Endothelial cell of umbilical vein (primary cell): ENCODE results near the gene HIP1. TPM values are rescaled to one million over a fixed set of nuclear protein-coding genes. Genes with fewer than 3 reads are reported as not detected.

Experiments
- BruUV-seq: library from RNA; stranded (reverse); fragments of 400-500 nt; replicated peaks from 2 replicates; lab custom pipeline; 2021; lab: Mats Ljungman, UMichigan
- CTCF ChIA-PET: fragments of 300-600, 350-600 bp; sonication (Branson Sonifier 250); formaldehyde crosslinking; loops from one replicate; lab custom pipeline; 2021; ENCODE audit warnings: antibody characterized with exemption, inconsistent platforms; lab: Charles Lee
- POLR2A ChIA-PET: fragments of 300-600, 350-600 bp; sonication (Branson Sonifier 250); formaldehyde crosslinking; loops from one replicate; lab custom pipeline; 2021; ENCODE audit warnings: antibody characterized with exemption, inconsistent platforms; lab: Charles Lee
- DNase-seq: peaks from one replicate; pipeline ENCODE4 v3.0.0-alpha.2; 2011; ENCODE audit warnings: low read depth, low spot score
- FAIRE-seq: peaks from 2 replicates; lab custom pipeline; 2011; peaks lifted over from hg19 to GRCh38; lab: Jason Lieb, UNC
- H2AFZ ChIP-seq: 2 replicates; pipeline ENCODE4 v1.6.0; 2012; ENCODE audit warnings: low read depth, low read length, control low read depth, inconsistent platforms
- H3K27ac ChIP-seq: 2 replicates; pipeline ENCODE4 v1.5.1; 2011; ENCODE audit warnings: low read depth, mild to moderate bottlenecking, control low read depth, low read length, moderate library complexity; ENCODE audit not compliant: insufficient read depth
- H3K27me3 ChIP-seq, 2 experiments: 2 replicates each; pipeline versions ENCODE4 v1.6.0 to v1.6.1; 2011; ENCODE audit warnings: low read length in 2 of 2, mixed read lengths in 1 of 2; ENCODE audit not compliant: control insufficient read depth in 2 of 2, insufficient read depth in 2 of 2
- H3K36me3 ChIP-seq, 2 experiments: 2 replicates in 1 of 2; 3 replicates in 1 of 2; pipeline ENCODE4 v1.5.1; 2011; ENCODE audit warnings: low read length in 2 of 2, mild to moderate bottlenecking in 1 of 2, moderate library complexity in 1 of 2; ENCODE audit not compliant: control insufficient read depth in 2 of 2, insufficient read depth in 2 of 2; ENCODE audit errors: extremely low read depth in 1 of 2
- H3K4me1 ChIP-seq: 3 replicates; pipeline ENCODE4 v1.5.1; 2011; ENCODE audit warnings: mild to moderate bottlenecking, low read length; ENCODE audit not compliant: control insufficient read depth, insufficient read depth; ENCODE audit errors: extremely low read depth
- H3K4me2 ChIP-seq: 2 replicates; pipeline ENCODE4 v1.6.1; 2011; ENCODE audit warnings: low read length, control low read depth, mixed read lengths; ENCODE audit not compliant: insufficient read depth
- H3K4me3 ChIP-seq, 3 experiments: fragments of 200-600 bp in 1 of 3; sonication (generic), shearing (Covaris generic) in 1 of 3; replicated peaks in 1 of 3; 2 replicates each; pipeline ENCODE4 v1.5.1; 2011 to 2016; ENCODE audit warnings: control low read depth in 3 of 3, low read length in 3 of 3, mild to moderate bottlenecking in 2 of 3, inconsistent platforms in 1 of 3, low read depth in 1 of 3, moderate library complexity in 1 of 3; ENCODE audit not compliant: insufficient read depth in 1 of 3
- H3K79me2 ChIP-seq: 2 replicates; pipeline ENCODE4 v1.6.0; 2012; ENCODE audit warnings: low read length, inconsistent platforms; ENCODE audit not compliant: control insufficient read depth, insufficient read depth
- H3K9ac ChIP-seq: replicated peaks from 2 replicates; pipeline ENCODE3; 2011; ENCODE audit warnings: low read length, control low read depth; ENCODE audit not compliant: insufficient read depth; ENCODE audit errors: extremely low read depth
- H3K9me1 ChIP-seq: replicated peaks from 3 replicates; pipeline ENCODE4 v1.6.0; 2011; ENCODE audit warnings: mild to moderate bottlenecking, low read length; ENCODE audit not compliant: control insufficient read depth, insufficient read depth; ENCODE audit errors: extremely low read depth
- H3K9me3 ChIP-seq: replicated peaks from 2 replicates; pipeline ENCODE4 v1.5.1; 2012; ENCODE audit warnings: low read length, inconsistent platforms; ENCODE audit not compliant: control insufficient read depth, insufficient read depth
- H4K20me1 ChIP-seq: replicated peaks from 2 replicates; pipeline ENCODE3; 2011; ENCODE audit warnings: mild to moderate bottlenecking, low read length; ENCODE audit not compliant: control insufficient read depth, insufficient read depth; ENCODE audit errors: extremely low read depth
- CTCF ChIP-seq, 2 donors: IDR thresholded peaks; 1 replicate in 1 of 2; 2 replicates in 1 of 2; pipeline ENCODE4 v1.5.1; 2011; ENCODE audit warnings: low read length in 2 of 2, mild to moderate bottlenecking in 2 of 2, moderate library complexity in 2 of 2, control low read depth in 1 of 2, inconsistent platforms in 1 of 2, low read depth in 1 of 2; ENCODE audit not compliant: insufficient read depth in 1 of 2; ENCODE audit errors: extremely low read depth in 1 of 2
- EZH2 ChIP-seq: IDR thresholded peaks from 2 replicates; pipeline ENCODE4 v1.6.1; 2012; ENCODE audit warnings: borderline replicate concordance, low read depth, mild to moderate bottlenecking, moderate library complexity, low read length, inconsistent platforms; ENCODE audit not compliant: severe bottlenecking
- FOS ChIP-seq: IDR thresholded peaks from 2 replicates; pipeline ENCODE4 v1.6.1; 2011; ENCODE audit warnings: mild to moderate bottlenecking, low read length, moderate library complexity, borderline replicate concordance; ENCODE audit not compliant: insufficient read depth
- GATA2 ChIP-seq: IDR thresholded peaks from 2 replicates; pipeline ENCODE4 v1.7.0; 2011; ENCODE audit warnings: low read depth, mild to moderate bottlenecking, moderate library complexity, mixed read lengths, low read length; ENCODE audit not compliant: insufficient read length, insufficient read depth
- JUN ChIP-seq: IDR thresholded peaks from 2 replicates; pipeline ENCODE4 v1.6.1; 2011; ENCODE audit warnings: borderline replicate concordance, low read depth; ENCODE audit not compliant: insufficient read length, insufficient read depth
- MAX ChIP-seq: IDR thresholded peaks from 2 replicates; pipeline ENCODE4 v1.6.1; 2011; ENCODE audit not compliant: insufficient read depth, insufficient read length
- MYC ChIP-seq: IDR thresholded peaks from one replicate; pipeline ENCODE4 v1.6.1; 2011; ENCODE audit warnings: mild to moderate bottlenecking, low read depth, low read length
- POLR2A ChIP-seq: IDR thresholded peaks from 2 replicates; pipeline ENCODE4 v1.6.1; 2012; ENCODE audit warnings: low read depth, mild to moderate bottlenecking, control low read depth, low read length
- POLR2AphosphoS5 ChIP-seq: IDR thresholded peaks from 2 replicates; pipeline ENCODE4 v1.6.1; 2012; ENCODE audit warnings: low read depth, mild to moderate bottlenecking, control low read depth, low read length, moderate library complexity; ENCODE audit not compliant: insufficient read depth
- dilution Hi-C: fragments of 300-500 bp; cut with MboI; formaldehyde crosslinking; loops from one replicate; pipeline ENCODE4 v1.15.0; 2019; ENCODE audit warnings: low sequenced_read_pairs; ENCODE audit not compliant: extremely low pct_ligation_motif_present
- intact Hi-C: fragments of 100-400 bp; cut with micrococcal nuclease; formaldehyde crosslinking; loops from one replicate; pipeline ENCODE4 v1.10.0; 2022
- polyA plus RNA-seq, 4 experiments: library from polyadenylated mRNA; depleted of rRNA in 3 of 4; stranded (reverse) in 3 of 4; unstranded in 1 of 4; fragments of >200 nt; gene quantifications; 2 replicates each; pipeline versions ENCODE4 v1.2.1 to v1.2.3, GENCODE V29; 2011 to 2012; ENCODE audit warnings: missing spikeins in 1 of 4
- total RNA-seq: library from RNA; stranded (reverse); gene quantifications from 2 replicates; pipeline ENCODE4 v1.2.3, GENCODE V29; 2021

The HIP1 gene
- total and polyA plus RNA-seq, 2 donors (not counting 3 experiments of a cell fraction or from before 2014, with no cell fraction given), result 23.7 to 47.6 TPM

GRCh38 chr7:75712517-75713361, 26.0 kb downstream of the HIP1 start:
- CTCF ChIA-PET, result interaction anchor here (1.5 kb wide), 1 partner anchor 13 kb away, joined by 4 read pairs; no protein-coding TSS in a partner anchor
- Histone ChIP-seq H4K20me1 (no peaks in the 10 kb centered on the region), H3K27me3 (no peaks in the 10 kb centered on the region), H3K4me3 (no peak overlapping the region), H3K4me2 (no peak overlapping the region), H3K9me1 (no peaks in the 10 kb centered on the region), H3K4me1 (no peaks in the 10 kb centered on the region), H3K36me3 (no peaks in the 10 kb centered on the region), H2AFZ (no peak overlapping the region), H3K9me3 (no peaks in the 10 kb centered on the region), H3K79me2 (no peaks in the 10 kb centered on the region), H3K27ac (no peak overlapping the region), H3K9ac (no peak overlapping the region)
- FAIRE-seq, result no peak
- POLR2A ChIA-PET, result no interaction called here
- dilution Hi-C loops (no loop called here), intact Hi-C loops (no loop called here)
- no peak for TF ChIP-seq MYC
- no peak for TF ChIP-seq EZH2
- no peak for TF ChIP-seq POLR2AphosphoS5
- TF ChIP-seq GATA2, result no peak
- no peak for TF ChIP-seq CTCF (IDR thresholded peaks at IDR 0.05; ENCODE audit: extremely low read depth in 1 of 2, insufficient read depth in 1 of 2, low read depth in 1 of 2, low read length in 2 of 2)
- no peak for TF ChIP-seq JUN
- TF ChIP-seq MAX, result no peak
- TF ChIP-seq FOS, result no peak
- no peak for TF ChIP-seq POLR2A
- DNase-seq, result no peak
- no TSS peak for BruUV-seq
